HG02884 (cell line): ENCODE measurements around the gene RSPH3.
"Not testable (repeated sequence)": the region's sequence is repeated elsewhere in the genome, so short reads cannot be mapped to it uniquely, and the experiment has no call there.

Source experiments
- ATAC-seq: cut with Tn5 transposase; IDR thresholded peaks from one replicate; pipeline ENCODE4 v1.9.1; 2021; ENCODE audit warnings: mild to moderate bottlenecking, moderate library complexity; ENCODE audit not compliant: unreplicated experiment

Gene RSPH3

GRCh38 chr6:158978757-158979156 lies 21.2 kb downstream of the RSPH3 start:
- no peak for ATAC-seq

- no peak for ATAC-seq
Measured at GRCh38 chr6:158977382-158977781, 22.6 kb downstream of the RSPH3 start.

- no peak for ATAC-seq
Measured at GRCh38 chr6:158972241-158973233, 27.5 kb downstream of the RSPH3 start.

- no peak for ATAC-seq
Measured at GRCh38 chr6:158970640-158971275, 29.2 kb downstream of the RSPH3 start.

GRCh38 chr6:158969148-158969547 lies 30.9 kb downstream of the RSPH3 start:
- no peak for ATAC-seq

- ATAC-seq: no peak
Measured at GRCh38 chr6:158963020-158963808, 36.8 kb downstream of the RSPH3 start.

GRCh38 chr6:158962371-158962770 lies 37.6 kb downstream of the RSPH3 start:
- no peak for ATAC-seq

GRCh38 chr6:158960026-158960425 lies 40.0 kb downstream of the RSPH3 start:
- ATAC-seq: no peak

- no peak for ATAC-seq
Measured at GRCh38 chr6:158959552-158959951, 40.5 kb downstream of the RSPH3 start.

- no peak for ATAC-seq
Measured at GRCh38 chr6:158958504-158959386, 41.3 kb downstream of the RSPH3 start.

- no peak for ATAC-seq
Measured at GRCh38 chr6:158955255-158955654, 44.7 kb downstream of the RSPH3 start.

GRCh38 chr6:158954753-158955152 lies 45.2 kb downstream of the RSPH3 start:
- ATAC-seq: no peak

- not testable (repeated sequence) for ATAC-seq
Measured at GRCh38 chr6:158952011-158952410, 48.0 kb downstream of the RSPH3 start.

- not testable (repeated sequence) for ATAC-seq
Measured at GRCh38 chr6:158951565-158951964, 48.4 kb downstream of the RSPH3 start.

- ATAC-seq: no peak
Measured at GRCh38 chr6:158947284-158947683, 52.7 kb downstream of the RSPH3 start.

GRCh38 chr6:158943380-158944032 lies 56.5 kb downstream of the RSPH3 start:
- no peak for ATAC-seq

- no peak for ATAC-seq
Measured at GRCh38 chr6:158942349-158942748, 57.7 kb downstream of the RSPH3 start.

- ATAC-seq: no peak
Measured at GRCh38 chr6:158941246-158941645, 58.8 kb downstream of the RSPH3 start.

GRCh38 chr6:158939255-158940159 lies 60.5 kb downstream of the RSPH3 start:
- no peak for ATAC-seq
